Activated CD8-positive, alpha-beta T cell treated with anti-CD3 and anti-CD28 coated beads for 36 hours (primary cell): ENCODE results near the gene MAP3K19. TPM values are rescaled to one million over a fixed set of nuclear protein-coding genes. Genes with fewer than 3 reads are reported as not detected.

Experiments
- ATAC-seq: fragments of 200-7000 bp; cut with Tn5 transposase; one replicate; pipeline ENCODE4 v1.10.0; 2021; ENCODE audit warnings: mild to moderate bottlenecking, moderate library complexity
- CTCF ChIA-PET: fragments of 350-600 bp; sonication (Branson Sonifier 250); formaldehyde crosslinking; loops from one replicate; lab custom pipeline; 2021; ENCODE audit warnings: antibody characterized with exemption; lab: Charles Lee
- POLR2A ChIA-PET: fragments of 350-600 bp; sonication (Branson Sonifier 250); formaldehyde crosslinking; loops from one replicate; lab custom pipeline; 2021; ENCODE audit warnings: antibody characterized with exemption; lab: Charles Lee
- DNase-seq: peaks from one replicate; pipeline ENCODE4 v3.0.0-alpha.2; 2020
- H3K27ac Mint-ChIP-seq: one replicate; pipeline ENCODE4 v1.8.0; 2021; ENCODE audit warnings: mild to moderate bottlenecking, mixed read lengths
- H3K27me3 Mint-ChIP-seq: one replicate; pipeline ENCODE4 v1.8.0; 2021; ENCODE audit warnings: mixed read lengths
- H3K36me3 Mint-ChIP-seq: one replicate; pipeline ENCODE4 v1.8.0; 2021; ENCODE audit warnings: low read depth, mixed read lengths
- H3K4me1 Mint-ChIP-seq: one replicate; pipeline ENCODE4 v1.8.0; 2021; ENCODE audit warnings: low read depth, mixed read lengths
- H3K4me3 Mint-ChIP-seq: one replicate; pipeline ENCODE4 v1.8.0; 2021; ENCODE audit warnings: mild to moderate bottlenecking, moderate library complexity, mixed read lengths
- H3K9me3 Mint-ChIP-seq: one replicate; pipeline ENCODE4 v1.8.0; 2021; ENCODE audit warnings: mixed read lengths
- CTCF ChIP-seq: fragments of 200-600 bp; IDR thresholded peaks from one replicate; pipeline ENCODE4 v1.8.0; 2022; ENCODE audit warnings: antibody characterized with exemption, mild to moderate bottlenecking
- intact Hi-C: fragments of 100-400 bp; cut with micrococcal nuclease; formaldehyde crosslinking; loops from one replicate; pipeline ENCODE4 v1.10.0; 2022
- total RNA-seq, 2 experiments: library from RNA; stranded (reverse); gene quantifications; one replicate each; pipeline ENCODE4 v1.2.3, GENCODE V29; 2021

Gene MAP3K19
- total RNA-seq, 2 experiments from 2014 or later: not detected

- POLR2A ChIA-PET: no interaction called here
- ATAC-seq: no peak
- no peaks in the 10 kb centered on the region for H3K27me3 Mint-ChIP-seq
- no peak for TF ChIP-seq CTCF
- H3K4me1 Mint-ChIP-seq: peaks cover 57% of the 10 kb centered on the region
- no peaks in the 10 kb centered on the region for H3K9me3 Mint-ChIP-seq
- CTCF ChIA-PET: interaction anchor here (1.3 kb wide), 1 partner anchor 12 kb away, joined by 5 read pairs; no protein-coding TSS in a partner anchor
- peaks cover 36% of the 10 kb centered on the region for H3K36me3 Mint-ChIP-seq
- intact Hi-C loops: no loop called here
- no peak for DNase-seq
- no peak overlapping the region for H3K4me3 Mint-ChIP-seq
- H3K27ac Mint-ChIP-seq: peak overlapping the region; percentile 41
Measured at GRCh38 chr2:134934150-134934549, 113.1 kb downstream of the MAP3K19 start.

GRCh38 chr2:134933732-134934131 lies 113.5 kb downstream of the MAP3K19 start:
- Mint-ChIP-seq H3K4me3 (no peak overlapping the region), H3K27ac (no peak overlapping the region), H3K4me1 (peaks cover 59% of the 10 kb centered on the region), H3K27me3 (no peaks in the 10 kb centered on the region), H3K9me3 (no peaks in the 10 kb centered on the region), H3K36me3 (peaks cover 36% of the 10 kb centered on the region)
- ATAC-seq (no peak), DNase-seq (no peak)
- POLR2A ChIA-PET: no interaction called here
- CTCF ChIA-PET: interaction anchor here (1.3 kb wide), 1 partner anchor 11 kb away, joined by 5 read pairs; no protein-coding TSS in a partner anchor
- intact Hi-C loops: no loop called here
- no peak for TF ChIP-seq CTCF

- POLR2A ChIA-PET: no interaction called here
- DNase-seq: no peak
- peak overlapping the region; percentile 43 for H3K27ac Mint-ChIP-seq
- intact Hi-C loops: no loop called here
- peaks cover 56% of the 10 kb centered on the region for H3K4me1 Mint-ChIP-seq
- no peak overlapping the region for H3K4me3 Mint-ChIP-seq
- ATAC-seq: no peak
- CTCF ChIA-PET: no interaction called here
- no peak for TF ChIP-seq CTCF
- no peaks in the 10 kb centered on the region for H3K9me3 Mint-ChIP-seq
- no peaks in the 10 kb centered on the region for H3K27me3 Mint-ChIP-seq
- peaks cover 31% of the 10 kb centered on the region for H3K36me3 Mint-ChIP-seq
Measured at GRCh38 chr2:134932864-134933526, 114.3 kb downstream of the MAP3K19 start.

- Mint-ChIP-seq H3K4me3 (no peak overlapping the region), H3K36me3 (peaks cover 40% of the 10 kb centered on the region), H3K9me3 (no peaks in the 10 kb centered on the region), H3K27ac (no peak overlapping the region), H3K27me3 (no peaks in the 10 kb centered on the region), H3K4me1 (peaks cover 64% of the 10 kb centered on the region)
- POLR2A ChIA-PET: interaction anchor here (0.9 to 1.9 kb wide), 3 partner anchors 9 to 11 kb away, joined by 3 to 8 read pairs (median 4); partner anchors contain the start of gene CCNT2
- intact Hi-C loops: no loop called here
- no peak for ATAC-seq
- no peak for TF ChIP-seq CTCF
- DNase-seq: peak; percentile 11
- CTCF ChIA-PET: interaction anchor here (1.2 to 2.0 kb wide), 2 partner anchors 9 to 10 kb away, joined by 4 to 5 read pairs; partner anchors contain the start of gene CCNT2
Measured at GRCh38 chr2:134927195-134927594, 120.1 kb downstream of the MAP3K19 start.

GRCh38 chr2:134926231-134926931 lies 120.9 kb downstream of the MAP3K19 start:
- POLR2A ChIA-PET: interaction anchor here (0.7 to 1.9 kb wide), 4 partner anchors 9 to 894 kb away, joined by 3 to 4 read pairs (median 3); no protein-coding TSS in a partner anchor
- ATAC-seq (no peak), DNase-seq (no peak)
- H3K27me3 Mint-ChIP-seq: no peaks in the 10 kb centered on the region
- H3K9me3 Mint-ChIP-seq: no peaks in the 10 kb centered on the region
- CTCF ChIA-PET: interaction anchor here (1.2 to 2.0 kb wide), 2 partner anchors 9 to 18 kb away, joined by 3 to 5 read pairs; no protein-coding TSS in a partner anchor
- peaks cover 39% of the 10 kb centered on the region for H3K36me3 Mint-ChIP-seq
- H3K4me1 Mint-ChIP-seq: peaks cover 67% of the 10 kb centered on the region
- H3K4me3 Mint-ChIP-seq: no peak overlapping the region
- no peak for TF ChIP-seq CTCF
- intact Hi-C loops: no loop called here
- peak overlapping the region; percentile 50 for H3K27ac Mint-ChIP-seq
